OCI-LY7 (cell line): Measurements from ENCODE around the gene ANKRD44. TPM values are rescaled to one million over a fixed set of nuclear protein-coding genes. Genes with fewer than 3 reads are reported as not detected.

ENCODE experiments used
- BruUV-seq: library from RNA; stranded (reverse); fragments of 400-500 nt; replicated peaks from 2 replicates; lab custom pipeline; 2021; lab: Mats Ljungman, UMichigan
- CTCF ChIA-PET: fragments of 300-600 bp; sonication (Branson Sonifier 250); formaldehyde crosslinking; loops from one replicate; lab custom pipeline; 2022; ENCODE audit warnings: antibody characterized with exemption; ENCODE audit not compliant: unreplicated experiment; lab: Charles Lee
- POLR2A ChIA-PET: fragments of 300-600 bp; sonication (Branson Sonifier 250); formaldehyde crosslinking; loops from one replicate; lab custom pipeline; 2022; ENCODE audit warnings: antibody characterized with exemption; lab: Charles Lee
- DNase-seq: peaks from one replicate; pipeline ENCODE4 v3.0.0-alpha.2; 2015; ENCODE audit warnings: low spot score
- H2AFZ ChIP-seq: fragments of 200-600 bp; sonication (generic), shearing (Covaris generic); 2 replicates; pipeline ENCODE4 v1.6.1; 2014; ENCODE audit warnings: mild to moderate bottlenecking, antibody characterized with exemption, low read length, moderate library complexity
- H3K27ac ChIP-seq: fragments of 200-600 bp; sonication (generic); 2 replicates; pipeline ENCODE4 v1.5.1; 2014; ENCODE audit warnings: mixed run types, low read depth, mild to moderate bottlenecking, moderate library complexity, low read length, inconsistent platforms; ENCODE audit not compliant: poor library complexity, severe bottlenecking
- H3K36me3 ChIP-seq: fragments of 200-600 bp; sonication (generic); 2 replicates; pipeline ENCODE4 v1.6.1; 2014; ENCODE audit warnings: mild to moderate bottlenecking, antibody characterized with exemption, low read length, moderate library complexity, mixed read lengths; ENCODE audit not compliant: insufficient read depth
- H3K4me1 ChIP-seq: fragments of 200-600 bp; sonication (generic); 2 replicates; pipeline ENCODE4 v1.5.1; 2014; ENCODE audit warnings: mild to moderate bottlenecking, low read length; ENCODE audit not compliant: insufficient read depth, poor library complexity, severe bottlenecking
- H3K4me2 ChIP-seq: fragments of 200-600 bp; sonication (generic); 2 replicates; pipeline ENCODE4 v1.6.1; 2014; ENCODE audit warnings: mild to moderate bottlenecking, low read length
- H3K4me3 ChIP-seq: fragments of 200-600 bp; sonication (generic); 2 replicates; pipeline ENCODE4 v1.5.1; 2014; ENCODE audit warnings: mild to moderate bottlenecking, low read depth, low read length; ENCODE audit not compliant: poor library complexity, severe bottlenecking
- H3K79me2 ChIP-seq: fragments of 200-600 bp; sonication (generic); 2 replicates; pipeline ENCODE4 v1.6.1; 2016; ENCODE audit warnings: low read depth, mild to moderate bottlenecking, low read length, moderate library complexity, mixed read lengths; ENCODE audit not compliant: insufficient read depth
- H3K9me2 ChIP-seq: fragments of 200-600 bp; sonication (generic); 2 replicates; pipeline ENCODE4 v1.6.1; 2016; ENCODE audit warnings: mild to moderate bottlenecking, low read length, mixed read lengths; ENCODE audit not compliant: insufficient read depth
- H3K9me3 ChIP-seq: fragments of 200-600 bp; sonication (generic); 2 replicates; pipeline ENCODE4 v1.6.1; 2014; ENCODE audit warnings: mild to moderate bottlenecking, mixed run types, low read length, mixed read lengths
- H4K20me1 ChIP-seq: fragments of 200-600 bp; sonication (generic); 2 replicates; pipeline ENCODE4 v1.6.1; 2014; ENCODE audit warnings: mild to moderate bottlenecking, antibody characterized with exemption, low read length, moderate library complexity, mixed read lengths; ENCODE audit not compliant: insufficient read depth
- EZH2phosphoT487 ChIP-seq: fragments of 200-600 bp; sonication (generic); IDR thresholded peaks from 2 replicates; pipeline ENCODE4 v1.6.1; 2018; ENCODE audit warnings: low read depth, borderline replicate concordance, mild to moderate bottlenecking, mixed run types, antibody characterized with exemption, low read length, moderate library complexity, mixed read lengths
- intact Hi-C: fragments of 100-400 bp; cut with micrococcal nuclease; formaldehyde crosslinking; loops from one replicate; pipeline ENCODE4 v1.10.0; 2022; ENCODE audit not compliant: unreplicated experiment
- total RNA-seq, 2 experiments: library from RNA; depleted of rRNA in 1 of 2; stranded (reverse); fragments of >200 nt in 1 of 2; shearing (Covaris generic) in 1 of 2; gene quantifications; 2 replicates each; pipeline ENCODE4 v1.2.3, GENCODE V29; 2014 to 2022
- TF ChIP-seq, protein P1 (sequence below): fragments of 200-600 bp; sonication (generic); conservative IDR thresholded peaks from 2 replicates; pipeline ENCODE4 v1.5.1; 2014; ENCODE audit warnings: mild to moderate bottlenecking, antibody characterized with exemption, low read length, moderate library complexity, mixed read lengths

Gene ANKRD44
- total RNA-seq, 2 experiments from 2014 or later: 69.4 to 73.7 TPM

DNA sequence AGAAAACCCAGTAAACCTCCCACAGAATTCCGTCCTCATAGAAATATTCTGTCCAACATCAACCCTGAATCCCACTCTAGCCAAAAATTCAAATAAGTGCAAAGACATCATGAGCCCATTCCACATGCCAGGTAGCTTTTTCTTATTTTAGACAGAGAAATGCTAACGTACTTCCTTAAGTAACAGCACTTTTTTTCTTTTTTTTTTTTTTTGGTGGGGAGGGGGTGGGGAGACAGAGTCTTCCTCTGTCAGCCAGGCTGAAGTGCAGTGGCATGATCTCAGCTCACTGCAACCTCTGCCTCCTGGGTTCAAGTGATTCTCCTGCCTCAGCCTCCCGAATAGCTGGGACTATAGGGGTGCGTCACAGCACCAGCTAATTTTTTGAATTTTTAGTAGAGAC lies 45.5 kb downstream of the ANKRD44 start:
- Histone ChIP-seq H3K9me3 (no peaks in the 10 kb centered on the region), H4K20me1 (peaks cover 9% of the 10 kb centered on the region), H3K4me1 (peaks cover 26% of the 10 kb centered on the region), H3K36me3 (peaks cover 8% of the 10 kb centered on the region), H2AFZ (no peak overlapping the region), H3K27ac (no peak overlapping the region), H3K79me2 (peaks cover 72% of the 10 kb centered on the region), H3K9me2 (no peaks in the 10 kb centered on the region), H3K4me2 (no peak overlapping the region), H3K4me3 (no peak overlapping the region)
- BruUV-seq: no TSS peak
- ChIA-PET CTCF (no interaction called here), POLR2A (interaction anchor here (0.6 to 3.3 kb wide), 5 partner anchors 8 to 64 kb away, joined by 3 to 19 read pairs (median 4); no protein-coding TSS in a partner anchor)
- TF ChIP-seq, protein P1, sequence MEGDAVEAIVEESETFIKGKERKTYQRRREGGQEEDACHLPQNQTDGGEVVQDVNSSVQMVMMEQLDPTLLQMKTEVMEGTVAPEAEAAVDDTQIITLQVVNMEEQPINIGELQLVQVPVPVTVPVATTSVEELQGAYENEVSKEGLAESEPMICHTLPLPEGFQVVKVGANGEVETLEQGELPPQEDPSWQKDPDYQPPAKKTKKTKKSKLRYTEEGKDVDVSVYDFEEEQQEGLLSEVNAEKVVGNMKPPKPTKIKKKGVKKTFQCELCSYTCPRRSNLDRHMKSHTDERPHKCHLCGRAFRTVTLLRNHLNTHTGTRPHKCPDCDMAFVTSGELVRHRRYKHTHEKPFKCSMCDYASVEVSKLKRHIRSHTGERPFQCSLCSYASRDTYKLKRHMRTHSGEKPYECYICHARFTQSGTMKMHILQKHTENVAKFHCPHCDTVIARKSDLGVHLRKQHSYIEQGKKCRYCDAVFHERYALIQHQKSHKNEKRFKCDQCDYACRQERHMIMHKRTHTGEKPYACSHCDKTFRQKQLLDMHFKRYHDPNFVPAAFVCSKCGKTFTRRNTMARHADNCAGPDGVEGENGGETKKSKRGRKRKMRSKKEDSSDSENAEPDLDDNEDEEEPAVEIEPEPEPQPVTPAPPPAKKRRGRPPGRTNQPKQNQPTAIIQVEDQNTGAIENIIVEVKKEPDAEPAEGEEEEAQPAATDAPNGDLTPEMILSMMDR: no peak
- no peak for TF ChIP-seq EZH2phosphoT487
- DNase-seq: no peak
- intact Hi-C loops: no loop called here

DNA sequence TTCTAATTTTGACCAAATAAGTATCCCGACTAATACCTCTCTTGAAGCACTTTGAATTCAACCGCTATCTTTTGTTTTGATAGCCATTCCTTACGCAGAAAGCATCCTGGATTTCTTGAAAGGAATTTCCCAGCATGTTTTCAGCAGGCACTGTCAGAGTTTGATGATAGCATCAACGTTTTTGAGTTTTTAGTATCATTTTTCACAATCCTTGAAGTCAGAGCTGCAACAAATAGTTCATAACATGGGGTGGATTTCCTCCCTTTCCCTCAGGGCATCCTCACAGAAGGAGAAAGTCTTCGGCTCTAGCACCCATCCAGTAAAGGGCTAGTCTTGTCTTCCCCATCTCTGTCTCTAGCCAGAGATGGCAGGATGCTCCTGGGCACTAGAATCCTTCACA lies 46.2 kb downstream of the ANKRD44 start:
- Histone ChIP-seq H3K27ac (no peak overlapping the region), H2AFZ (no peak overlapping the region), H3K9me3 (no peaks in the 10 kb centered on the region), H3K9me2 (no peaks in the 10 kb centered on the region), H3K79me2 (peaks cover 77% of the 10 kb centered on the region), H3K36me3 (peaks cover 8% of the 10 kb centered on the region), H4K20me1 (peaks cover 9% of the 10 kb centered on the region), H3K4me1 (peaks cover 31% of the 10 kb centered on the region), H3K4me3 (no peak overlapping the region), H3K4me2 (no peak overlapping the region)
- BruUV-seq: no TSS peak
- TF ChIP-seq, protein P1: no peak
- no peak for TF ChIP-seq EZH2phosphoT487
- ChIA-PET POLR2A (interaction anchor here (0.6 to 3.3 kb wide), 5 partner anchors 8 to 95 kb away, joined by 3 to 19 read pairs (median 4); no protein-coding TSS in a partner anchor), CTCF (no interaction called here)
- DNase-seq: no peak
- intact Hi-C loops: no loop called here

- ChIA-PET CTCF (interaction anchor here (0.7 kb wide), 1 partner anchor 18 kb away, joined by 3 read pairs; no protein-coding TSS in a partner anchor), POLR2A (interaction anchor here (0.7 to 1.3 kb wide), 3 partner anchors 12 to 97 kb away, joined by 3 to 4 read pairs (median 4); no protein-coding TSS in a partner anchor)
- no peak for DNase-seq
- H2AFZ ChIP-seq: no peak overlapping the region
- H3K4me3 ChIP-seq: no peak overlapping the region
- peaks cover 8% of the 10 kb centered on the region; the same call in 1 of the 2 replicates for H3K36me3 ChIP-seq
- BruUV-seq: no TSS peak
- peaks cover 44% of the 10 kb centered on the region for H3K4me1 ChIP-seq
- intact Hi-C loops: no loop called here
- TF ChIP-seq, protein P1: no peak
- TF ChIP-seq EZH2phosphoT487: no peak
- no peaks in the 10 kb centered on the region for H3K9me2 ChIP-seq
- H4K20me1 ChIP-seq: peaks cover 9% of the 10 kb centered on the region
- no peak overlapping the region for H3K27ac ChIP-seq
- H3K9me3 ChIP-seq: no peaks in the 10 kb centered on the region
- peaks cover 85% of the 10 kb centered on the region for H3K79me2 ChIP-seq
- no peak overlapping the region for H3K4me2 ChIP-seq
Observed at GRCh38 chr2:197263077-197263476, 47.5 kb downstream of the ANKRD44 start.
